ENCODE measurements around the gene HDHD5. TPM values are rescaled to one million over a fixed set of nuclear protein-coding genes. Genes with fewer than 3 reads are reported as not detected.

The HDHD5 gene
- total RNA-seq, 2 experiments from 2014 or later: 38.5 to 40.7 TPM

DNA sequence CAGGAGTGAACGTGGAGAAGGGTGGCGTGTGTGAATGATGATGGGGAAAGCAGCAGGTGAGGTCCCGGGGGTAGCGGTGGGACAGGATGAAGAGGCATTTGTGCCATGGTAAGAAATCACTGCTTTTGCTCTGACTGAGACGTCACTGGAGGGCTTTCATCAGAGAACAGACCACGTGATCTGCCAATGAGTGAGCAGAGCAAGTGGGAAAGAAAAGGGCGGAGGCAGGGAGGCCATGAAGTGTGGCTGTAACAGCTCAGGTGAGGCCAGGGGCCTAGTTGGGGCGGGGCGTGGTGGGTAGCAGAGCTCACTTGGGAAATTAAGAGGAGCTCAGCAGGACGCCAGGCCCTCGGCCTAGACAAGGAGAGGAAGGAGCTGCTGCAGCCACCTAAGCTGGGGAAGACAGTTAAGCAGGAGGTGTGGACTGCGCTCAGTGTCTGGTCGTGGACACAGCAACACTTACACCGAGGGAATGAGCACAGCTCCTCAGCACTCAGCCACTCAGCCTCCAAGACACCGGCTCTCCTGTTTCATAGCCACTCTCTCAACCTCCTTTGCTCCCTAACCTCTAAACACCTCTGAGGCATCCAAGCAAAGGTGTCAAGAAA lies 23.8 kb downstream of the HDHD5 start:
- DNase-seq (no peak), ATAC-seq (no peak)
- H3K4me1 Mint-ChIP-seq (ENCODE audit: low read depth): peaks cover under 1% of the 10 kb centered on the region
- ChIA-PET POLR2A (no interaction called here), CTCF (interaction anchor here (0.7 kb wide), 1 partner anchor 366 kb away, joined by 3 read pairs; no protein-coding TSS in a partner anchor)
- no peaks in the 10 kb centered on the region for H3K27me3 Mint-ChIP-seq (ENCODE audit: low read depth)
- peaks cover 13% of the 10 kb centered on the region for H3K36me3 Mint-ChIP-seq (ENCODE audit: low read depth)
- no peak overlapping the region for H3K4me3 Mint-ChIP-seq
- no peak overlapping the region for H3K27ac Mint-ChIP-seq
- no peaks in the 10 kb centered on the region for H3K9me3 Mint-ChIP-seq (ENCODE audit: insufficient read depth)

DNA sequence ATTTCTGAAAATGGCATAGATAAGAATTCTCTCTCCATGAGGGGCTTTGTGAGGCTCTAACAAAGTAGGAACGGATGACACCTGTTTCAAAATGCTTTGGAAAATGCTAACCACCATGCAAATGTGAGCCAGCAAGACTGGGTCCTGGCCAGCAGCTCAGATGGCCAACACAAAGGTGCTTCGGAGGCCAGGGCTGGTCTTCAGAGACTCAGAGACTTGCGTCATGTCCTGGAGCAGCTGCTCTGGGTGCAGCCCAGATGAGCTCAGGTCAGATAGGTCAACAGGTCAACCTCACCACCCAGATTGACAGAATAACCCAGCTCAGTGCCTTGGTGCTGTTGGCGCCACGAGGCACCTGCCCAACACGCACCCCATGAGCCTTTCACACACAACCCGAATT lies 25.9 kb downstream of the HDHD5 start:
- H3K27me3 Mint-ChIP-seq (ENCODE audit: low read depth): no peaks in the 10 kb centered on the region
- no peak for DNase-seq
- no peak overlapping the region for H3K27ac Mint-ChIP-seq
- peaks cover 2% of the 10 kb centered on the region for H3K4me1 Mint-ChIP-seq (ENCODE audit: low read depth)
- CTCF ChIA-PET: no interaction called here
- no peak for ATAC-seq
- POLR2A ChIA-PET: no interaction called here
- H3K9me3 Mint-ChIP-seq (ENCODE audit: insufficient read depth): no peaks in the 10 kb centered on the region
- H3K36me3 Mint-ChIP-seq (ENCODE audit: low read depth): peaks cover 4% of the 10 kb centered on the region
- H3K4me3 Mint-ChIP-seq: no peak overlapping the region

DNA sequence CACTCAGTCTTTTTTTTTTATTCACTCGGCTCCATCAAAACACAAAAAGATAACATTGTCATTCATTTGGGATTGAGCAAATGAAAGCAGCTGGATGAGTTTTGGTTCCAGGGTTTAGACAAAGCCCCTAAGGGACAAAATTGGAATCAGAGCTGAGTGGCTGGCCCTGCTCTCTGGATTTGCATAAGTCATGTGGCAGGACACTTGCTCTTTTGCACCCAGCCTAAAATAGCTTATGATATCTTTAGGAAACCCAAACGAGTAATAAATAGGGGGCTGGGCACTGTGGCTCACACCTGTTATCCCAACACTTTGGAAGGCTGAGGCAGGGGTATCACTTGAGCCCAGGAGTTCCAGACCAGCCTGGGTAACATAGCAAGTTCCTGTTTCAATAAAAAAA lies 27.0 kb downstream of the HDHD5 start:
- POLR2A ChIA-PET: no interaction called here
- Mint-ChIP-seq H3K36me3 (ENCODE audit: low read depth) (peaks cover 2% of the 10 kb centered on the region), H3K4me1 (ENCODE audit: low read depth) (peaks cover 2% of the 10 kb centered on the region), H3K27ac (no peak overlapping the region), H3K4me3 (no peak overlapping the region), H3K27me3 (ENCODE audit: low read depth) (peaks cover 2% of the 10 kb centered on the region), H3K9me3 (ENCODE audit: insufficient read depth) (no peaks in the 10 kb centered on the region)
- DNase-seq: no peak
- ATAC-seq: no peak
- CTCF ChIA-PET: interaction anchor here (1.8 kb wide), 1 partner anchor 40 kb away, joined by 10 read pairs; no protein-coding TSS in a partner anchor

DNA sequence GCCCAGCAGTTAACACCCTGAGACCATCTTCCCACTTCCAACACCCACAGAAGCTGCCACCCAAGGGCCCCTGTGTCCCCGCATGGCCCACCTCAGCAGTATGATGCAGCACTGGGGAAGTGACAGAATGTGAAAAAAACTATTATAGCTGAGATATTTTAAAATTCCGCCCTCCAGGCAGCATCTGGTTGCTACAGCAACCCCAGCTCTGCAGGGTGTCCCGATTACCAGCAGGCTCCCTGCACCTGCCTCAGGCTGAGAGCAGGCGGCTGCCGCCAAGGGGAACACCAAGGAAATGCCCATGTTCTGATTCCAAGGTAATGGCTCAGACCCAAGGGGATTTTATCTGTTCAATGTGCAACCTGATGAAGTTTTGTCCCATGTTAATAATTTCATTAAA lies 27.4 kb downstream of the HDHD5 start:
- no peak for ATAC-seq
- ChIA-PET CTCF (interaction anchor here (1.8 kb wide), 1 partner anchor 40 kb away, joined by 10 read pairs; no protein-coding TSS in a partner anchor), POLR2A (no interaction called here)
- Mint-ChIP-seq H3K36me3 (ENCODE audit: low read depth) (peaks cover 2% of the 10 kb centered on the region), H3K27ac (no peak overlapping the region), H3K27me3 (ENCODE audit: low read depth) (peaks cover 2% of the 10 kb centered on the region), H3K4me3 (no peak overlapping the region), H3K4me1 (ENCODE audit: low read depth) (peaks cover 2% of the 10 kb centered on the region), H3K9me3 (ENCODE audit: insufficient read depth) (no peaks in the 10 kb centered on the region)
- no peak for DNase-seq

DNA sequence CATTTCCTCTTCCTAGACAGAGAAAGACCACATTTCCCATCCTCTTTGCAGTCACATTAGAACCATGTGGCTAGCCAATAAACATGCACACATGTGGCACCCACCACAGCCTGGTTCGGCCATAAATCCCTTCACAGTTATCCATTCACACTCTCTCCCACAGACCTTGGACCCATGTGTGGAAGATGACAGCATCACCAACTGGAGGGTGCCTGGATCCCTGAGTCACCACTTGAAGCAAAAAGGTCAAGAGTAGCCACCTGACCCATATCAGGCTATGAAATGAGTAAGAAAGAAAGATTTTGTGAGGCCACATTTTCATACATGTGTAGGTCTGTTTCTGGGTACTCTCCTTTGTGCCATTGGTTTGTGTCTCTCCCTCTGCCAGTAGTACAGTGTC lies 28.9 kb downstream of the HDHD5 start:
- DNase-seq (no peak), ATAC-seq (no peak)
- H3K4me1 Mint-ChIP-seq (ENCODE audit: low read depth): peaks cover 2% of the 10 kb centered on the region
- peaks cover 2% of the 10 kb centered on the region for H3K27me3 Mint-ChIP-seq (ENCODE audit: low read depth)
- no peak overlapping the region for H3K4me3 Mint-ChIP-seq
- no peaks in the 10 kb centered on the region for H3K9me3 Mint-ChIP-seq (ENCODE audit: insufficient read depth)
- POLR2A ChIA-PET: no interaction called here
- CTCF ChIA-PET: no interaction called here
- no peak overlapping the region for H3K27ac Mint-ChIP-seq
- H3K36me3 Mint-ChIP-seq (ENCODE audit: low read depth): peaks cover 2% of the 10 kb centered on the region

DNA sequence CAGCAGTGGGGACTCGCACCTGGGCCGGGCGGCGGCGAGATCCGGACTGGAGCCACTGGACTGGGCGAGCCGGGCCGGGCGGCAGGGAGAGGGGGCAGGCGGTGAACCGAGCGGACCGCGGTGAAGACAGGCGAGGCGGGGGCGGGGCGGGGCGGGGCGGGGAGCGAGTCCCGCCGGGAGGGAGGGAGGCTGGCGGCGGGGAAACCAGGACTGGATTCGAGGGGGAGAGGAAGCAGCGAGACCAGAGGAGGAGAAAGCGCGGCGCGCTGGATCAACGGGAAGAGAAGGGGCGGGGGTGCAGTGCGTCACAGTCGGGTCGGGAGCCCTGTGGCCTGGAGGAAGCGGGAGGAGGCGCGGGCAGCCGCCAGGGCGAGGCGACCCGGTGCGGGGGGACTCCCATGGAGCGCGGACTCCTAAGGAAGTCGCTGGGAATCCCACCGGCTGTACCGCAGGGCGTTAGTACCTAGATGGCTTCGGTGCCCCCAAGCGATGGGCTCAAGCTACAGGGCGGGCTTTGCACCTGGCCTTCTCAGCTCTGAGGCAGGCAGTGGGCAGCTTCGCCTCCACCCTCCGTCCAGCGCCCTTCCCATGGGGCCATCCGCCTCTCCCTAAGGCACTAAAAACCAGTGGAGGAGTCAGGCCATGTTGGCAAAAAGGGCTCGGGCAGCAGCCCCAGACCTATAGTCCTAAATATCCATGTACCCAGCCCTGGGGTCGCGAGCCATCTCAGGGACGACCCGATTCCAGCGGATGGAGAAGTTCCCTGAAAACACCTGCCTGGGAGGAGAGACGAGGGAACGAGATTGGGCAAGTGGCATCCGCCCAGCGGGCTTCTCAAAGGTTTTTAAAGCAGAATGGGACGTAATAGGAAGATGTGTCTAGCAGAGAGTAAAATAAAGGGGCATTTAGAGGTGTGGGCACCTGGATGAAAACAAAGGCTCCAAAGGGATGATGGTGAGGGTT lies 37.6 kb downstream of the HDHD5 start, which contains the start of gene TMEM121B:
Gene TMEM121B (minus strand): TSS at position 128 of the 963 bp plus-strand sequence. CDS start 233 bp downstream, outside the sequence.
- Mint-ChIP-seq H3K9me3 (ENCODE audit: insufficient read depth) (no peaks in the 10 kb centered on the region), H3K27ac (no peak within 1 kb of the TSS), H3K4me1 (ENCODE audit: low read depth) (peaks cover 34% of the 10 kb centered on the region), H3K4me3 (peak within 1 kb of the TSS; percentile 49), H3K36me3 (ENCODE audit: low read depth) (no peaks in the 10 kb centered on the region), H3K27me3 (ENCODE audit: low read depth) (peaks cover 29% of the 10 kb centered on the region)
- ATAC-seq (no peak), DNase-seq (no peak)
- POLR2A ChIA-PET: no interaction called here
- CTCF ChIA-PET: no interaction called here

DNA sequence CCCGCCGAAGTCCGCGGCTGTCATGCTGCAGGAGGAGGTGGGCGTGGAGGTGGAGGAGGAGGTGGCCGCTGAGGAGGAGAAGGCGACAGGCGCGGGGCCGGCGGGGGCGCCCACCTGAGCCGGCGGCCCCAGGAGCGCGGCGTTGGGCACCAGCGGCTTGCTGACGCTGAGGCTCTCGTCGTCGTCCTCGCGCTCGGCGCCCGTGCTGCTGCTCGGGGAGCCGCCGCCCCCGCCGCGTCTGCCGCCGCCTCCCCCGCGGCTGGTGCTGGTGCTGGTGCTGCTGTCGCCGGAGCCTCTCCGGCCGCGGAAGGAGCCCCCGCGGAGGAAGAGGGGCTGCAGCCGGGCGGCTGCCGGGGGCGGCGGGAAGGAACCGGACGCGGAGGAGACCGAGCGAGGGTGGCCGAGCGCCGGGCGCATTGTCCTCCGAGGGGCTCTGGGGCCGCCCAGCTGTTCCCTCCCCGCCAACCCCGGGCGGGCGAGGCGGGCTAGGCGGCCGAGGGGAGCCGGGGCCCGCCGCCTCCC lies 38.3 kb downstream of the HDHD5 start:
- no peaks in the 10 kb centered on the region for H3K9me3 Mint-ChIP-seq (ENCODE audit: insufficient read depth)
- H3K4me1 Mint-ChIP-seq (ENCODE audit: low read depth): peaks cover 41% of the 10 kb centered on the region
- ATAC-seq: peak; percentile 44
- DNase-seq: no peak
- H3K27me3 Mint-ChIP-seq (ENCODE audit: low read depth): peaks cover 29% of the 10 kb centered on the region
- H3K4me3 Mint-ChIP-seq: no peak overlapping the region
- POLR2A ChIA-PET: no interaction called here
- H3K36me3 Mint-ChIP-seq (ENCODE audit: low read depth): no peaks in the 10 kb centered on the region
- no peak overlapping the region for H3K27ac Mint-ChIP-seq
- CTCF ChIA-PET: no interaction called here

DNA sequence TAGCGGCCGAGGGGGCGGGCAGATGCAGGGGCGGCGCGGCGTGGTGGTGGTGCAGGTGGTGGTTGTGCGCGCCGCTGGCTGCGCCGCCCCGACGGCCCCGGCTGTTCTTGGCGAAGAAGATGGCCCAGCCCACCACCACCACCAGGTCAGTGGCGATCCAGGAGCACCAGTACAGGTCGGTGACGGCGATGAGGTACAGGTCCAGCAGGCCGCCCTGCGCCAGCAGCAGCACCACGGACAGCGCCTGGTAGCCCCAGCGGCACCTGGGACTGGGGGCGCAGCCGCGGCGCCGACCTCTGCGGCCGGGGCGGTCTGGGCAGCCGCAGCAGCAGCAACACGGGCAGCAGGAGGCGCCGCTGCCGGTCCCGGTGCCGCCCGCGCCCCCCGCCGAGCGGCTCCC lies 38.8 kb downstream of the HDHD5 start:
- ChIA-PET POLR2A (no interaction called here), CTCF (no interaction called here)
- Mint-ChIP-seq H3K4me3 (no peak overlapping the region), H3K27ac (no peak overlapping the region), H3K9me3 (ENCODE audit: insufficient read depth) (no peaks in the 10 kb centered on the region), H3K4me1 (ENCODE audit: low read depth) (peaks cover 46% of the 10 kb centered on the region), H3K27me3 (ENCODE audit: low read depth) (peaks cover 29% of the 10 kb centered on the region), H3K36me3 (ENCODE audit: low read depth) (no peaks in the 10 kb centered on the region)
- ATAC-seq (peak; percentile 69), DNase-seq (peak; percentile 72)

DNA sequence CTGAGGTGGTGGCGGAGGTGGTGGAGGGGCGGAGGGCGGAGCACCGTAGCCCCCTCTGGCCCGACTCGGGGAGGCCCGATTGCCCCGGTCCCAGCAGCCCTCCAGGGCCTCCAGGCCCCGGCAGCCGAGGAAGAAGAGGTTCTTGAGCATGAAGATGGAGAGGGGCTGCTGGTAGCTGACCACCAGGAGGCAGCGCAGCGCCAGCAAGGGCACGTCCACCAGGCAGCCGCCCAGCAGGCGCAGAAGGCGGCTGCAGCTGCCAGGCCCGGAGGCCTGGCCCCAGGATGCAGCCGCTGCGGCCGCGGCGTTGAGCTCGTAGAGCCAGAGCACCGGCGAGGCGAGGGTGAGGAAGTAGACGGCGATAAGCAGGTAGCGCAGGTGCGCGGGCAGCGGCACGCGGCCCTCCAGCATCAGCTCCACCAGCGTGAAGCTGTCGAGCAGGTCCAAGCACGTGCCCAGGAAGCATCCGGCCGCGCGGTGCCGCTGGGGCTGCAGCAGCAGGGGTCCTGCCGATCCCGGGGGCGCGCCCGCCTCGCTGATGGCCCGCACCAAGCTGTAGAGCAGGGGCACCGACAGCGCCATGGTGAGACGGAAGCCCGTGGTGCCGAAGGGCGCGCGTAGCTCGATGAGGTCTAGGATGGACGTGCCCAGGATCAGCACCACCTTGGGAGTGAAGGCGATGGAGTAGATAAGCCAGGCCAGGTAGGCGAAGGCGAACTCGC lies 39.4 kb downstream of the HDHD5 start:
- Mint-ChIP-seq H3K27me3 (ENCODE audit: low read depth) (peaks cover 29% of the 10 kb centered on the region), H3K9me3 (ENCODE audit: insufficient read depth) (no peaks in the 10 kb centered on the region), H3K36me3 (ENCODE audit: low read depth) (no peaks in the 10 kb centered on the region), H3K27ac (no peak overlapping the region), H3K4me1 (ENCODE audit: low read depth) (peaks cover 53% of the 10 kb centered on the region), H3K4me3 (no peak overlapping the region)
- DNase-seq (no peak), ATAC-seq (no peak)
- CTCF ChIA-PET: no interaction called here
- POLR2A ChIA-PET: interaction anchor here (0.8 kb wide), 1 partner anchor 32 kb away, joined by 3 read pairs; no protein-coding TSS in a partner anchor

DNA sequence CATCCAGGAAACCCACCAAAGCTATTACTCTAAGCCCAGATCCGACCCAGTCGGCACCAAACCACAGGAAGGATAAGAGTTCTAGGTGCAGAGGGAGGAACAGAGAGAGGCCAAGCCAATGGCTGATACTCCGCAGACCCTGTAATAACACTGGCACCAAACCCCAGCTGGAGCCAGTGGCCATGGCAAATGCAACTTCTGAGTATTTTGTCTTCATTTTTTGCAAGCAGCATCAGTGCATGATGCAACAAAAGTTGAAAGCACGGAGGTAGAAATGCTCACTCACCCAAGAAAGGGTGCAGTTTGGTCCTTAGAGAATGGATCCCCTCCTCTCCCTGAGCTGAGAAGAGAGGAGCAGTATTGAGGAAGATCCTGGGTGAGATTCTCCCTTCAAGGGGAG lies 40.7 kb downstream of the HDHD5 start:
- H3K27ac Mint-ChIP-seq: peak overlapping the region; percentile 83

DNA sequence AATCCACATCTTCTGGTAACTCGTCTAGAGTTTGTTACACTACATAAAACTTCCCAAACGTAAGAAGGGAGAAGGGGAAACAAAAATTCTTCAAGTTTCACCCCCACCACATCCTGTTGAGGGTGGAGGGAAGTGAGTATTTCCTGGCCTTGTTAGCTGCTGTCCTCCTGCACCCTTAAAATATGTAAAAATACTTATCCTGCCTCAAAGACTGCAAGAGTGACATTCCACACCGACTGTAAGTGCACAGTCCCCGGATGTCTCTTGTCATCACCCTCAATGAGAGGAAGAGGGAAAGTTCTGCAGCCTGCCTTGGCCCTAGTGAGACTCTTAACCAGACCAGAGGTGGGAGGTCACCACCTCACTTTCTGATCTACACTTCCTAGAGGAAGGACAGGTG lies 41.2 kb downstream of the HDHD5 start:
- peaks cover 24% of the 10 kb centered on the region for H3K27me3 Mint-ChIP-seq (ENCODE audit: low read depth)
- DNase-seq (peak; percentile 41), ATAC-seq (peak; percentile 32)
- H3K27ac Mint-ChIP-seq: peak overlapping the region; percentile 83
- peaks cover 56% of the 10 kb centered on the region for H3K4me1 Mint-ChIP-seq (ENCODE audit: low read depth)
- H3K4me3 Mint-ChIP-seq: peak overlapping the region; percentile 42
- CTCF ChIA-PET: interaction anchor here (0.7 to 5.7 kb wide), 3 partner anchors 10 to 54 kb away, joined by 3 to 24 read pairs (median 4); no protein-coding TSS in a partner anchor
- peaks cover 2% of the 10 kb centered on the region for H3K36me3 Mint-ChIP-seq (ENCODE audit: low read depth)
- no peaks in the 10 kb centered on the region for H3K9me3 Mint-ChIP-seq (ENCODE audit: insufficient read depth)
- POLR2A ChIA-PET: interaction anchor here (1.0 kb wide), 1 partner anchor 148 kb away, joined by 3 read pairs; no protein-coding TSS in a partner anchor

More for the DNA sequence above, 40.7 kb downstream of the HDHD5 start:
- H3K4me1 Mint-ChIP-seq (ENCODE audit: low read depth): peaks cover 56% of the 10 kb centered on the region
- no peaks in the 10 kb centered on the region for H3K9me3 Mint-ChIP-seq (ENCODE audit: insufficient read depth)
- ATAC-seq (no peak), DNase-seq (no peak)
- H3K27me3 Mint-ChIP-seq (ENCODE audit: low read depth): peaks cover 25% of the 10 kb centered on the region
- no peaks in the 10 kb centered on the region for H3K36me3 Mint-ChIP-seq (ENCODE audit: low read depth)
- peak overlapping the region; percentile 42 for H3K4me3 Mint-ChIP-seq
- ChIA-PET CTCF (interaction anchor here (1.3 to 5.7 kb wide), 2 partner anchors 11 to 54 kb away, joined by 4 to 24 read pairs; no protein-coding TSS in a partner anchor), POLR2A (no interaction called here)
